ENCODE results near the gene MAD2L2. TPM values are rescaled to one million over a fixed set of nuclear protein-coding genes. Genes with fewer than 3 reads are reported as not detected.

The MAD2L2 gene
- total and polyA plus RNA-seq, 9 of the 15 experiments (the other 6 are each of a cell fraction or from before 2014, with no cell fraction given): 12.4 to 286 (median 143) TPM

- TF ChIP-seq, protein P1, sequence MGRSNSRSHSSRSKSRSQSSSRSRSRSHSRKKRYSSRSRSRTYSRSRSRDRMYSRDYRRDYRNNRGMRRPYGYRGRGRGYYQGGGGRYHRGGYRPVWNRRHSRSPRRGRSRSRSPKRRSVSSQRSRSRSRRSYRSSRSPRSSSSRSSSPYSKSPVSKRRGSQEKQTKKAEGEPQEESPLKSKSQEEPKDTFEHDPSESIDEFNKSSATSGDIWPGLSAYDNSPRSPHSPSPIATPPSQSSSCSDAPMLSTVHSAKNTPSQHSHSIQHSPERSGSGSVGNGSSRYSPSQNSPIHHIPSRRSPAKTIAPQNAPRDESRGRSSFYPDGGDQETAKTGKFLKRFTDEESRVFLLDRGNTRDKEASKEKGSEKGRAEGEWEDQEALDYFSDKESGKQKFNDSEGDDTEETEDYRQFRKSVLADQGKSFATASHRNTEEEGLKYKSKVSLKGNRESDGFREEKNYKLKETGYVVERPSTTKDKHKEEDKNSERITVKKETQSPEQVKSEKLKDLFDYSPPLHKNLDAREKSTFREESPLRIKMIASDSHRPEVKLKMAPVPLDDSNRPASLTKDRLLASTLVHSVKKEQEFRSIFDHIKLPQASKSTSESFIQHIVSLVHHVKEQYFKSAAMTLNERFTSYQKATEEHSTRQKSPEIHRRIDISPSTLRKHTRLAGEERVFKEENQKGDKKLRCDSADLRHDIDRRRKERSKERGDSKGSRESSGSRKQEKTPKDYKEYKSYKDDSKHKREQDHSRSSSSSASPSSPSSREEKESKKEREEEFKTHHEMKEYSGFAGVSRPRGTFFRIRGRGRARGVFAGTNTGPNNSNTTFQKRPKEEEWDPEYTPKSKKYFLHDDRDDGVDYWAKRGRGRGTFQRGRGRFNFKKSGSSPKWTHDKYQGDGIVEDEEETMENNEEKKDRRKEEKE (IDR thresholded peaks at IDR 0.05; ENCODE audit: borderline replicate concordance in 1 of 2, control insufficient read depth in 1 of 2, low read depth in 2 of 2, low read length in 1 of 2): no peak
- TF ChIP-seq SMARCE1 (IDR thresholded peaks at IDR 0.05): 0 out of 2 replicates have a peak, but pooled peaks have one; percentile 22
- peak; percentile 8 for TF ChIP-seq TBP (optimal IDR thresholded peaks at IDR 0.05; ENCODE audit: low read depth, low read length)
- TF ChIP-seq SMAD2 (IDR thresholded peaks at IDR 0.05; ENCODE audit: low read depth, low read length): no peak
- 0 out of 2 replicates have a peak, but pooled peaks have one; percentile 6 for TF ChIP-seq ZBED1 (IDR thresholded peaks at IDR 0.05)
- TF ChIP-seq BRF1 (IDR thresholded peaks at IDR 0.05; ENCODE audit: borderline replicate concordance, extremely low read depth, insufficient read length): no peak
- TF ChIP-seq CTBP1 (IDR thresholded peaks at IDR 0.05; ENCODE audit: borderline replicate concordance): no peak
- TF ChIP-seq ATF1 (CRISPR knock-in tag; IDR thresholded peaks at IDR 0.05): no peak
- 0 out of 2 replicates have a peak, but pooled peaks have one; percentile 21 for TF ChIP-seq ATF1 (tag; IDR thresholded peaks at IDR 0.05)
- TF ChIP-seq ZNF551 (CRISPR knock-in tag; IDR thresholded peaks at IDR 0.05): no peak
- TF ChIP-seq, protein P2, sequence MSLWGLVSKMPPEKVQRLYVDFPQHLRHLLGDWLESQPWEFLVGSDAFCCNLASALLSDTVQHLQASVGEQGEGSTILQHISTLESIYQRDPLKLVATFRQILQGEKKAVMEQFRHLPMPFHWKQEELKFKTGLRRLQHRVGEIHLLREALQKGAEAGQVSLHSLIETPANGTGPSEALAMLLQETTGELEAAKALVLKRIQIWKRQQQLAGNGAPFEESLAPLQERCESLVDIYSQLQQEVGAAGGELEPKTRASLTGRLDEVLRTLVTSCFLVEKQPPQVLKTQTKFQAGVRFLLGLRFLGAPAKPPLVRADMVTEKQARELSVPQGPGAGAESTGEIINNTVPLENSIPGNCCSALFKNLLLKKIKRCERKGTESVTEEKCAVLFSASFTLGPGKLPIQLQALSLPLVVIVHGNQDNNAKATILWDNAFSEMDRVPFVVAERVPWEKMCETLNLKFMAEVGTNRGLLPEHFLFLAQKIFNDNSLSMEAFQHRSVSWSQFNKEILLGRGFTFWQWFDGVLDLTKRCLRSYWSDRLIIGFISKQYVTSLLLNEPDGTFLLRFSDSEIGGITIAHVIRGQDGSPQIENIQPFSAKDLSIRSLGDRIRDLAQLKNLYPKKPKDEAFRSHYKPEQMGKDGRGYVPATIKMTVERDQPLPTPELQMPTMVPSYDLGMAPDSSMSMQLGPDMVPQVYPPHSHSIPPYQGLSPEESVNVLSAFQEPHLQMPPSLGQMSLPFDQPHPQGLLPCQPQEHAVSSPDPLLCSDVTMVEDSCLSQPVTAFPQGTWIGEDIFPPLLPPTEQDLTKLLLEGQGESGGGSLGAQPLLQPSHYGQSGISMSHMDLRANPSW (CRISPR knock-in tag; IDR thresholded peaks at IDR 0.05): 0 out of 2 replicates have a peak, but pooled peaks have one; percentile 56
- no peak for TF ChIP-seq ZKSCAN3 (CRISPR knock-in tag; IDR thresholded peaks at IDR 0.05)
- peak; percentile 83; the same call in 1 of the 2 replicates for TF ChIP-seq ZBTB7A (IDR thresholded peaks at IDR 0.05; ENCODE audit: borderline replicate concordance, control insufficient read depth, low read depth, low read length)
- 0 out of 2 replicates have a peak, but pooled peaks have one; percentile 14 for TF ChIP-seq ZNF431 (CRISPR knock-in tag; IDR thresholded peaks at IDR 0.05)
- TF ChIP-seq ZNF740 (CRISPR knock-in tag; IDR thresholded peaks at IDR 0.05): peak; percentile 75
- TF ChIP-seq ZNF740 (tag; IDR thresholded peaks at IDR 0.05): peak in 1 of 2 experiments; percentile 62; a peak in 1 of 4 replicates
- no peak for TF ChIP-seq FOXJ2 (tag; IDR thresholded peaks at IDR 0.05)
- peak in 1 of 2 experiments; percentile 39; a peak in 1 of 4 replicates for TF ChIP-seq FOXA3 (CRISPR knock-in tag; conservative IDR thresholded peaks at IDR 0.05 in 1 of 2, IDR thresholded peaks at IDR 0.05 in 1 of 2)
- TF ChIP-seq THAP12 (CRISPR knock-in tag; IDR thresholded peaks at IDR 0.05): no peak
Observed at GRCh38 chr1:11664336-11665065, 16.4 kb downstream of the MAD2L2 start (continued).
